CD4-positive, alpha-beta T cell treated with Interleukin-10 for 1 hour (primary cell): ENCODE measurements around the gene DUSP22.
A peak's percentile ranks its signal among the peaks of the same experiment; 100 is the strongest.

ENCODE experiments used
- DNase-seq: peaks from one replicate; pipeline ENCODE4 v3.0.0-alpha.2; 2020

DUSP22 gene

DNA sequence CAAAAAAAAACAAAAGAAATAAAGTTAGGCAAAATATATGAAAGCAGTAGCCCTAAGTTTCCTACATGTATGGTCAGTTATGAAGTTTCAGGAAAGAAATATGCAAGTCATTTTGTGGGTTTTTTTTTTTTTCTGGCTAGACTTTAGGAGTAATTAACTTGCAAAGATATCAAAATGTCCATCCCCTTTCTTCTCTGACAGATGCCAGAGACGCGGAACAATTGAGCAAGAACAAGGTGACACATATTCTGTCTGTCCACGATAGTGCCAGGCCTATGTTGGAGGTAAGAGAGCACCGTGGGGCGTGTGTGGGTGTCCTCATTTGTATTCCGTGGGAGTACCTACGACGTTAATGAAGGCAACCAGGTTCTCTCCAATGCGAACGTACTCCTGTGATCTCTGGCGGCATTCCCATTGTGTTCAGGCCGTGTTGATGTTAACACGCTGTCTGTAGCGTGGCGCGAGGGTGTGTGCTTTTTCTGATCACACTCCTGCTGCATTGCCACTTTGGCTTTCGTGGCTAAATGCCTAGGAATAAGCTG, 19.5 kb downstream of the DUSP22 start:
- no peak for DNase-seq

DNA sequence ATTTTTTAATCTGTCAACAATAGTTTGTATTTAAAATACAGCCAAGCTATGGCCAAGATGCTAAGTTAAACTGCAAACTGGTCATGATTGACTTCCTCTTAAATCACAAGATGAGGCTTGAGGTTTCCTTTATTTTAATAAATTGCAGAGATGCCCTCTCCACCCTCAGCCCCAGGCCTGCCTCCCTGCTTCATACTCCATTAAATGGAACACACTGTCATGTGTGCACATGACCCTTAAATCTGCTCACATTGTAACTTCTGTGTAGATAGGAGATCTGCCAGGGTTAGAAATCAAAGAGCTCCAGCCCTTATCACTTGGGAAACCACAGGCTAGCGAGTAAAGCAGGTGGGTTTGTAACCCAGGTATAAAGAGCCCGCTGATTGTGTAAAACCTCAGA, 20.8 kb downstream of the DUSP22 start:
- DNase-seq: peak; percentile 12

- no peak for DNase-seq
Measured at GRCh38 chr6:313917-314316, 21.6 kb downstream of the DUSP22 start.

DNA sequence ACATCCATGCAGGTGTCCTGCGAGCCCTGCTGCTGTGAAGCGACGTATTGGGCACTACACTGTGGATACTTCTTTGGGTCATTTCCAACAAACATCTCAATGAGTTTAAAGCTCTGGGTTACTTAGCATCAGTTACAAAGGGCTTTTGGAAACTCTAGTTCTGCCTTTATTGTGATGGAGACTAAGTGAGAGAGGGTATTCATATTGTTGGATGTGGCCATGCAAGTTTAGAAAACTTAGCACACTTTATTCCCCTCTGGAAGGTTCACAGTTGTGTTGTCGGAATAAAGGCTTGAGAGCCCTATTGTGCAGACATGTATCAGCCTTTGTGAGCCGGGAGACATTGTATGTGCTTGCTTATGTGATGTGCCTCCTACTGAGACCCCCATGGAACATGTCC, 22.1 kb downstream of the DUSP22 start:
- no peak for DNase-seq

- no peak for DNase-seq
Measured at GRCh38 chr6:315226-315625, 22.9 kb downstream of the DUSP22 start.

DNA sequence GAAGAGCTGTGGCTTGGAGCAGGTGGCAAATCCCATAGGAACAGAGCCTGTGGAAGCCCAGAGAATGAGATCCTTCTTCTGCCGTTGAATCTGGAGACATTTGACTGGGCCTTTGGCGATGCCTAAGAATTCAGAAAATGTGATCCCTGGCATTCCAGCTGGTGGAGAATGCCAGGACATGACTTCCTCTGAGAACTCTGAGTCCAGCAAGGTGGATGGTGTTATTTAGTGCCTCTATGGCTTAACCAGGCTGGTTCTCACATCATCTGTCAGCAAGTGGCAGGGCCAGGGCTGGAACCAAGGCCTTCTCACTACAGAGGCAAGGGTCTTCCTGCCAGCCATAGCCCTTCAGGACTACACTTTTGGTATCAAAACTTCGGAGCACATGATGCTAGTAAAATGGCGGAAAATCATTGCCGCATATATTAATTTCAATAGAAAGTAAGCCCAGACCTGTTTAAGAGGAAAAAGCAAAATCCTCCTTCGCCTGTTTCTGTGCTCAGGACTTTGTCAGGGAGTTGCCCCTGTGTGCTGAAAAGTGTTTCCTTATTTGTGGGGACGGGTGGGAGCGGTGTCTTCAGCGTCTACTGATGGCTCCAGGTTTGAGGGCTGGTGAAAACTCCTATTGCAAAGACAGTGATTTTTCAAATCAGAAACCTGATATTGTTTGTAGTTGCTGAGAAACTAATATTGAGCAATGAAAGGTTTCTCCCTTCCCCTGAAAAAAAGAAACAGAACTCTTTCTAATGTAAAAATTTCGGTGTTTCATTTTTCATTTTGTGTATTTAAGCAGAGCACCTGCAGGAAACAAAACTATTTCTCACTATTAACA, 23.9 kb downstream of the DUSP22 start:
- DNase-seq: no peak

DNA sequence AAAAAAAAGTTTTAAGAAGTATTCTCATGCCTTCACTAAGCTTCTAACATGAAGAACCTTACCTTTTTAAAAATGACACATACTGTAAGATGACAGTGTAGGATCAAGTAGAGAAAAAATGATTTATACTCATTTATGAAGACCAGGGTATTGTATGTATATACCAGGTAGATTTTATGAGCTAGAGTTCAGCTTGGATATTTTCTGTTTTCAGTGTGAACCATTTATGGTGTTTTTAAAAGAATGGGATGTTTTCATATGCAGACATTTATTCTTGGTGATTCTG, 24.4 kb downstream of the DUSP22 start:
- DNase-seq: no peak

- DNase-seq: no peak
Measured at GRCh38 chr6:317060-317447, 24.8 kb downstream of the DUSP22 start.

DNA sequence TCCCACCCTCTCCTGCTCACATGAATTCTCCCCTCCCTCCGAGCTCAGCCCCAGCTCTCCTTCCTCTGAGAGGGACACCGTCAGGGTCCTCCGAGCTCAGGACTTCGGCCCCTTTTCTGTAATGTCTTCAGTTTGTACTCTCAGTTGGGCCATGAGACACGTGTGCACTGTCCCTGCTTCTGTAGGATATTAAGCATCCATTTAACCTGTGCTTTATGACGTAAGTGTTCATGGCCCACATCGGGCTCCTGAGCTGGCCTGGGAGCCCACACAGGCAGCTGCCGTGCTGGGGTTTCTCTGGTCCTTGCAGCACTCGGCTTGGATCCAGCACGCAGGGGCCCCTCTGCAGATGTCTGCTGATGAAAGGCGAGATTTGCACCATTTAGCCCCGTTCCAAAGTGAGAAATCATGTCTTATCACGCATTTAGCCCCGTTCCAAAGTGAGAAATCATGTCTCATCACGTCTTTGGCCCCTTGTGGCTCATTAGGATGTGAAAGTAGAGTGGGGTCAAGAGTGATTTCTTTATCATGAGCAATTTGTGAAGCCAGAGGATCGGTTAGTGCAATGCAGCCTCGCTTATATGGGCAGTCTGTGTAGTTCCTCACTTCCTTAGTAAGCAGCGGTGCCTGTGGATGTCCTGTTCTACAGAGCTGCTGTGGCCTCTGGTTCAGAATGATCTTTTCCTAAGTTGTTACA, 25.3 kb downstream of the DUSP22 start:
- DNase-seq: no peak

- DNase-seq: no peak
Measured at GRCh38 chr6:318243-318890, 26.1 kb downstream of the DUSP22 start.

DNA sequence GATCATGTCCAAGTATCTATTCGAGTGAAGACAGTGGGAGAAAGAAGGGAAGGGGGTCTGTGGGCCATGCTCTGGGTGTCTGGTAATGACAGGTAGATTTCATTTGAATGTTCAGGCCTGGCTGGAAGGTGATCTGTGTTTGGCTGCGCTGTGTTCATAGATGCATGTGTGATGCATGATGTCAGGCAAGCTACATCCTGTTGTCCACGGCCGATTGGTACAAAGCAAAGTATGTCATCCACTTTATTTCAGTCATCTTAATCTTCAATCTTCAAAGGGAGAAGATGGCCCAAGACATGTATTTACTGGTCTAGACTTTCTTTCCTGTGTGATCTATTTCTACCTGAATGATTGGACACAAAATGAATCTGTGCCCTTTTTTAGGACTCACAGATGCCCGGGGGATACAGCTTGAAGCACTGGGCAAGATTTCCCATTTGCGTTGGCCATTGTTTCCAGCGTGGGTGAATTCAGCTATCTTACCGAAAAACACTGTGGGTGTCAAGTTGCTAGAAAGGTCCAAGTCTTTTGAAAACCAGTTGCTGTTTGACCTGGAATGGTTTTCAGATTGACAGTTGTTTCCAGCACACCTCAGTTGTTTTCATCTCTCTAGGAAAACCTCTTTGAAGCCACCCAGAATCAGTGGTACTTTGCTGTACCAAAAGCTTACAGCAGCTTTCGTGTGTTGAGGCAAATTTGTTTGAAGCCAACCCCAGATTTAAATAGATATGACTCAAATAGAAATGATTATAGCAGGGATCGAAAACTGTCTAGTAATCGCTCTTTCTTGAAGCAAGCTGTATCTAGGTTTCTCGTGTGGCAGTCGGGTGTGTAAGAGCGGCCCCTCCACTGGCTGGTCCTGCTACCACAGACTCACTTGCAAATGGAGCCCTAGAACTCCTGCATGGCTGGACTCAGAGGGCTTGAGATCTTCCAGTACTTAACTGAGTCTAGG, 27.2 kb downstream of the DUSP22 start:
- no peak for DNase-seq

GRCh38 chr6:320351-321157, 28.3 kb downstream of the DUSP22 start:
- no peak for DNase-seq

- no peak for DNase-seq
Measured at GRCh38 chr6:321158-321438, 28.8 kb downstream of the DUSP22 start.

- DNase-seq: no peak
Measured at GRCh38 chr6:321536-322258, 29.4 kb downstream of the DUSP22 start.

- no peak for DNase-seq
Measured at GRCh38 chr6:322259-322930, 30.1 kb downstream of the DUSP22 start.

- DNase-seq: no peak
Measured at GRCh38 chr6:322940-323729, 30.8 kb downstream of the DUSP22 start.

GRCh38 chr6:323730-324088, 31.4 kb downstream of the DUSP22 start:
- no peak for DNase-seq

- no peak for DNase-seq
Measured at GRCh38 chr6:324116-324728, 31.9 kb downstream of the DUSP22 start.

- DNase-seq: no peak
Measured at GRCh38 chr6:324729-325125, 32.4 kb downstream of the DUSP22 start.
